Body of pancreas (tissue), 4 donors: Measurements from ENCODE around the gene NR2C2AP. TPM values are rescaled to one million over a fixed set of nuclear protein-coding genes. Genes with fewer than 3 reads are reported as not detected.

Experiments used
- ATAC-seq: fragments of 150-250 bp; one replicate; pipeline ENCODE4 v1.9.1; 2016
- DNase-seq, 4 donors: peaks; one replicate each; pipeline ENCODE4 v3.0.0-alpha.2; 2019
- H3K27ac ChIP-seq, 4 donors: fragments of 200-600 bp; sonication (generic); 1 replicate in 3 of 4; 2 replicates in 1 of 4; pipeline versions ENCODE4 v1.5.1 to v1.6.1; 2016 to 2019; ENCODE audit warnings: mild to moderate bottlenecking in 1 of 4, mixed read lengths in 1 of 4, moderate library complexity in 1 of 4
- H3K27me3 ChIP-seq, 2 donors: fragments of 200-600 bp; sonication (generic); one replicate each; pipeline ENCODE4 v1.6.0; 2016; ENCODE audit warnings: mild to moderate bottlenecking in 1 of 2
- H3K36me3 ChIP-seq, 2 donors: fragments of 200-600 bp; sonication (generic); replicated peaks in 1 of 2; 2 replicates each; pipeline ENCODE4 v1.5.1; 2016; ENCODE audit warnings: low read depth in 2 of 2; ENCODE audit not compliant: insufficient read depth in 1 of 2
- H3K4me1 ChIP-seq: fragments of 200-600 bp; sonication (generic); one replicate; pipeline ENCODE4 v1.6.0; 2016
- H3K4me3 ChIP-seq, 2 donors: fragments of 200-600 bp; sonication (generic); 1 replicate in 1 of 2; 2 replicates in 1 of 2; pipeline ENCODE4 v1.5.1; 2016 to 2019
- H3K9me3 ChIP-seq, 3 donors: fragments of 200-600 bp; sonication (generic); 1 replicate in 2 of 3; 2 replicates in 1 of 3; pipeline ENCODE4 v1.5.1; 2016
- POLR2A ChIP-seq, 3 donors: fragments of 450-650 bp; IDR thresholded peaks; one replicate each; pipeline ENCODE4 v1.6.1; 2016; ENCODE audit warnings: antibody characterized with exemption in 3 of 3, mild to moderate bottlenecking in 2 of 3
- WGBS, 2 donors: methylation state at CpG; one replicate each; pipeline ENCODE4 v1.1.5; 2017; 5-methylcytosine and 5-hydroxymethylcytosine counted together
- intact Hi-C: fragments of 100-400 bp; cut with DNase I; formaldehyde crosslinking; loops from one replicate; pipeline ENCODE4 v1.15.1; 2023
- total RNA-seq, 2 donors: library from RNA; depleted of rRNA; stranded (reverse); fragments of >200 nt; gene quantifications; one replicate each; pipeline ENCODE4 v1.1.0, GENCODE V29; 2016
- TF ChIP-seq, protein P1 (sequence below), 7 experiments: fragments of 450-650 bp in 4 of 7; fragments of 200-600 bp in 3 of 7; sonication (generic) in 3 of 7; IDR thresholded peaks; one replicate each; pipeline ENCODE4 v1.5.1; 2016 to 2019; ENCODE audit warnings: antibody characterized with exemption in 7 of 7

Gene NR2C2AP
- total RNA-seq, 2 donors from 2014 or later, result 13.8 to 16.1 TPM

DNA sequence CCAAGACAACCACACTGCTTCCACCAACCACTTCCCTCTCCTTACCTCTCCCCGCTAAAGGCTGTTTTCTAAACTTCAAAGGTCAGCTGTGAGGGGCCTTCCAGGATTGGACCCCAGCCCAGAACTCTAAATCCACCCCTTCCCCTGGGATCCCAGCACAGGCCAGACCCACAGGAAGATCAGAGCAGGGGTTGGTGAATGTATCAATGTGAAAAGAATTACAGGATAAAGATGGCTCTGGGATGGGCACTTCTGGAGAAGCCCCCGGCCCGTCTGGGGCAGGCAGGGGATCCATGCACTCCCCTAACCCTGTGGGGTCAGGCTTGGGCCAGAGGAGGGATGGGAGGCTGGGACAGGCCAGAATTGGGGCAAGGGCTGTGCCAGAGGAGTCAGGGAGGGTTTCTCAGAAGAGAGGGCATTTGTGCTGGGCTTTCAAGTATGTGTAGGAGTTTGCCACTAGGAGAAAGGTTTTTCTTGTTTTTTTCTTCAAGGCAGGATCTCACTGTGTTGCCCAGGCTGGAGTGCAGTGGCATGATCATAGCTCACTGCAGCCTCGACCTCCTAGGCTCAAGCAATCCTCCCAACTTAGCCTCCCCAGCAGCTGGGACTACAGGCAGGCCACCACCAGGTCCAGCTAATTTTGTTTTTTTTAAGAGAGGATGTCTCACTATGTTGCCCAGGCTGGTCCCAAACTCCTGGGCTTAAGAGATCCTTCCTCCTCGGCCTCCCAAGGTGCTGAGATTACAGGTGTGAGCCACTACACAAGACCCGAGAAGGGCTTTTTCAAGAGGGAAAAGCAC lies 32.1 kb downstream of the NR2C2AP start:
- no peaks in the 10 kb centered on the region for H3K27me3 ChIP-seq
- WGBS, 2 donors, result 84 to 91% methylated on average over 6 of the region's 6 CpGs
- TF ChIP-seq POLR2A (IDR thresholded peaks at IDR 0.05), result no peak
- TF ChIP-seq, protein P1, sequence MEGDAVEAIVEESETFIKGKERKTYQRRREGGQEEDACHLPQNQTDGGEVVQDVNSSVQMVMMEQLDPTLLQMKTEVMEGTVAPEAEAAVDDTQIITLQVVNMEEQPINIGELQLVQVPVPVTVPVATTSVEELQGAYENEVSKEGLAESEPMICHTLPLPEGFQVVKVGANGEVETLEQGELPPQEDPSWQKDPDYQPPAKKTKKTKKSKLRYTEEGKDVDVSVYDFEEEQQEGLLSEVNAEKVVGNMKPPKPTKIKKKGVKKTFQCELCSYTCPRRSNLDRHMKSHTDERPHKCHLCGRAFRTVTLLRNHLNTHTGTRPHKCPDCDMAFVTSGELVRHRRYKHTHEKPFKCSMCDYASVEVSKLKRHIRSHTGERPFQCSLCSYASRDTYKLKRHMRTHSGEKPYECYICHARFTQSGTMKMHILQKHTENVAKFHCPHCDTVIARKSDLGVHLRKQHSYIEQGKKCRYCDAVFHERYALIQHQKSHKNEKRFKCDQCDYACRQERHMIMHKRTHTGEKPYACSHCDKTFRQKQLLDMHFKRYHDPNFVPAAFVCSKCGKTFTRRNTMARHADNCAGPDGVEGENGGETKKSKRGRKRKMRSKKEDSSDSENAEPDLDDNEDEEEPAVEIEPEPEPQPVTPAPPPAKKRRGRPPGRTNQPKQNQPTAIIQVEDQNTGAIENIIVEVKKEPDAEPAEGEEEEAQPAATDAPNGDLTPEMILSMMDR (IDR thresholded peaks at IDR 0.05), result no peak
- intact Hi-C loops, result no loop called here
- DNase-seq (no peak), ATAC-seq (no peak)
- peaks cover 11% of the 10 kb centered on the region for H3K4me1 ChIP-seq
- H3K36me3 ChIP-seq, result no peaks in the 10 kb centered on the region
- no peak overlapping the region for H3K27ac ChIP-seq
- H3K9me3 ChIP-seq, result no peaks in the 10 kb centered on the region
- H3K4me3 ChIP-seq, result no peak overlapping the region

DNA sequence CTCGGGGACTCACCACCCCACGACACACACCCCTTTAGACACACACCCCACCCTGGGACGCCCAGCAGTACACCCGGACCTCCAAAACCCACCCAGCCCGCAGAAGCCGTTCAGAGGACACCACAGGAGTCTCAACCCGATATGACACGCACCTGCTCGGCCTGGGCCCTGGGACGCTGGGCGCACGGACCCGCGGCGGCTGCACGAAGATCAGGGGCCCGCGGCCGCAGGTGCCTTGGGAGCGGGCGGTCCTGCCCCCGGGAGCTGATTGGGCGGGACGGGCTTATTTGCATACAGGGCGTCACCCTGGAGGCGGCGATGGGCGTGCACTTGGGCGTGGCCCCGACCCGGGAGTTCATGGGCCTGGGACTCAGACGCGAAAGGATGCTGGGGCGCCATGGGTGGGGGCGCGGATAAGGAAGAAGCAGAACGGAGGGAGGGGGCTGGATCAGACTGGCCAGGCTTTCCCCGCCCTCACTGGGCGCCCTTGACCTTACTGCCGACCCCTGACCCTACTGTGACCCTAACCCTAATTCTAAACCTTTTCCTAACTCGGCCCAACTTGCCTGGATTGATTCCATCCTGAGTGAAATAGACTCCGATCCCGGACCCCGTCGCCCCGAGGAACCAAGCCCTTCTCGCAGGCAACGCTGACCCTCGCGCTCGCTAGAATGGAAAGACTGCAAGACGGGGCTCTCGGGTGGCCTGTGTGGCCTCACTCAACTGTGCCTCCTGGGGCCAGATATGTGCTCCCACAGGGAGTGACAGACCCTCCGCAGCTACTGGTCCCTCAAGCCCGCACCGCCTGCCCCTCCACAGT lies 33.0 kb downstream of the NR2C2AP start, which contains the start of gene MEF2B:
TSS of gene MEF2B (minus strand) at position 211 of the 820 bp plus-strand sequence. CDS start 19,528 bp downstream, outside the sequence.
- intact Hi-C loops, result no loop called here

DNA sequence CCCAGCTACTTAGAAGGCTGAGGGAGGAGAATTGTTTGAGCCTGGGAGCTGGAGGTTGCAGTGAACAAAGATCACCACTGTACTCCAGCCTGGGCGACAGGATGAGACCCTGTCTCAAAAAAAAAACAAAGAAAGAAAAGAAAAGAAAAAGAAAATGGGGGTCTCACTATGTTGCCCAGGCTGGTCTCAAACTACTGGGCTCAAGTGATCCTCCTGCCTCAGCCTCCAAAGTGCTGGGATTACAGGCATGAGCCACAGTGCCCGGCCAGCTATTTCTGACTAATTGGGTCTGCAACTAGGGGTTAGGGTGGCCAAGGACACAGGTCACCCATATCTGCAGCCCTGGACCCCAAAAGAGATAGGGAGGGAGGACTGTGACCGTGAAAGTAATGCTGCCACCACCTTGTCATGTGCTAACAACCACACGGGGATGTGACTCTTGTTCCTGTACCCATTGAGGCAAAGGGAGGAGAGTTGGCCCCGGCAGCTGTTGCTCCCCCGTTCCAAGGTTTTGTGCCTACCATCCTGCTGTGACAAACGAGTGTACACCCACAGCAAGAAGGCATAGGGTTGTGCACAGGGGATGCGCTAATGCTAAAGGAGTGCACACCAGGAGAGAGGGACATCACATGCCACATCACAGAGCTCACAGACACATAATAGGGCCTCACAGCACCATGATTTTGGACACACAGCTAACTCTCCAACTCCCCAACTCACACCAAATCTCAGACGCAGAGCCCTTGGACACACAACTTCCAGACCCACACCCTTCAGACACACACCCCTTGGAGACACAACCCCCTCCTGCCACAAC lies 33.8 kb downstream of the NR2C2AP start:
- no peak for ATAC-seq
- TF ChIP-seq POLR2A (IDR thresholded peaks at IDR 0.05), result no peak
- TF ChIP-seq, protein P1 (IDR thresholded peaks at IDR 0.05), result no peak
- intact Hi-C loops, result no loop called here
- H3K27me3 ChIP-seq, result no peaks in the 10 kb centered on the region
- H3K27ac ChIP-seq, result no peak overlapping the region
- 73 to 81% methylated on average over 7 to 9 of the region's 9 CpGs for WGBS, 2 donors
- no peak for DNase-seq
- H3K9me3 ChIP-seq, result no peaks in the 10 kb centered on the region
- H3K36me3 ChIP-seq, result no peaks in the 10 kb centered on the region
- no peak overlapping the region for H3K4me3 ChIP-seq
- H3K4me1 ChIP-seq, result peaks cover 11% of the 10 kb centered on the region

More for the DNA sequence above, 33.0 kb downstream of the NR2C2AP start, which contains the start of gene MEF2B:
- H3K27me3 ChIP-seq, result no peaks in the 10 kb centered on the region
- H3K4me3 ChIP-seq, result no peak within 1 kb of the TSS
- DNase-seq (peak; percentile 76 to 85 (median 80)), ATAC-seq (peak; percentile 87)
- no peaks in the 10 kb centered on the region for H3K9me3 ChIP-seq
- H3K4me1 ChIP-seq, result peaks cover 11% of the 10 kb centered on the region
- H3K27ac ChIP-seq, result no peak within 1 kb of the TSS
- 12 to 21% methylated on average over 25 to 56 of the region's 56 CpGs for WGBS, 2 donors
- no peak for TF ChIP-seq POLR2A (IDR thresholded peaks at IDR 0.05)
- TF ChIP-seq, protein P1 (IDR thresholded peaks at IDR 0.05), result no peak
- no peaks in the 10 kb centered on the region for H3K36me3 ChIP-seq

DNA sequence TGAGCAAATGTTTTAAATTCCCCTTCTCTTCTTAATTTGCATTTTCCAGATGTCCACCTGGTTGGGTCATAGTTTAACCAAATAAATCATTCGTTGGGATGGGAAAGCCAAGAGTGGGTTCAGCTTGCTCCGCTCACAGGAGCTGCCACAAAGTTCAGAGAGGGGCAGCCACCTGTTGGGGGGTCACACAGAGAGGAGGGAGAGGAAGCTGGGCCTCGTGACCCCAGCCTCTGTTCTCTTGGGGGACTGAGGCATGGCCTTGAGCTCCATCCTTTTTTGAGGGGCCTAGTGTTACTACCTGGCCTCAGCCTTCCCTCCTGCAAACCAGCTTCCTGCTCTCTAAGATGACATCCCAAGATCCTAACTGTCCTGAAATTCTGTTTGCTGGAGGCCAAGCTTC lies 35.6 kb downstream of the NR2C2AP start:
- DNase-seq (no peak), ATAC-seq (no peak)
- H3K4me3 ChIP-seq, result no peak overlapping the region
- TF ChIP-seq, protein P1 (IDR thresholded peaks at IDR 0.05), result no peak
- TF ChIP-seq POLR2A (IDR thresholded peaks at IDR 0.05), result no peak
- H3K9me3 ChIP-seq, result no peaks in the 10 kb centered on the region
- WGBS, 2 donors, result 83 to 86% methylated on average over 3 of the region's 3 CpGs
- no peaks in the 10 kb centered on the region for H3K36me3 ChIP-seq
- H3K27ac ChIP-seq, result no peak overlapping the region
- H3K4me1 ChIP-seq, result peaks cover 11% of the 10 kb centered on the region
- H3K27me3 ChIP-seq, result no peaks in the 10 kb centered on the region
- intact Hi-C loops, result no loop called here
